GM10847 (cell line): ENCODE data around the gene MKI67.

ENCODE experiments used
- POLR2A ChIP-seq: IDR thresholded peaks from 2 replicates; pipeline ENCODE4 v1.6.1; 2011; ENCODE audit not compliant: insufficient read length; ENCODE audit errors: extremely low read depth

Gene MKI67, protein sequence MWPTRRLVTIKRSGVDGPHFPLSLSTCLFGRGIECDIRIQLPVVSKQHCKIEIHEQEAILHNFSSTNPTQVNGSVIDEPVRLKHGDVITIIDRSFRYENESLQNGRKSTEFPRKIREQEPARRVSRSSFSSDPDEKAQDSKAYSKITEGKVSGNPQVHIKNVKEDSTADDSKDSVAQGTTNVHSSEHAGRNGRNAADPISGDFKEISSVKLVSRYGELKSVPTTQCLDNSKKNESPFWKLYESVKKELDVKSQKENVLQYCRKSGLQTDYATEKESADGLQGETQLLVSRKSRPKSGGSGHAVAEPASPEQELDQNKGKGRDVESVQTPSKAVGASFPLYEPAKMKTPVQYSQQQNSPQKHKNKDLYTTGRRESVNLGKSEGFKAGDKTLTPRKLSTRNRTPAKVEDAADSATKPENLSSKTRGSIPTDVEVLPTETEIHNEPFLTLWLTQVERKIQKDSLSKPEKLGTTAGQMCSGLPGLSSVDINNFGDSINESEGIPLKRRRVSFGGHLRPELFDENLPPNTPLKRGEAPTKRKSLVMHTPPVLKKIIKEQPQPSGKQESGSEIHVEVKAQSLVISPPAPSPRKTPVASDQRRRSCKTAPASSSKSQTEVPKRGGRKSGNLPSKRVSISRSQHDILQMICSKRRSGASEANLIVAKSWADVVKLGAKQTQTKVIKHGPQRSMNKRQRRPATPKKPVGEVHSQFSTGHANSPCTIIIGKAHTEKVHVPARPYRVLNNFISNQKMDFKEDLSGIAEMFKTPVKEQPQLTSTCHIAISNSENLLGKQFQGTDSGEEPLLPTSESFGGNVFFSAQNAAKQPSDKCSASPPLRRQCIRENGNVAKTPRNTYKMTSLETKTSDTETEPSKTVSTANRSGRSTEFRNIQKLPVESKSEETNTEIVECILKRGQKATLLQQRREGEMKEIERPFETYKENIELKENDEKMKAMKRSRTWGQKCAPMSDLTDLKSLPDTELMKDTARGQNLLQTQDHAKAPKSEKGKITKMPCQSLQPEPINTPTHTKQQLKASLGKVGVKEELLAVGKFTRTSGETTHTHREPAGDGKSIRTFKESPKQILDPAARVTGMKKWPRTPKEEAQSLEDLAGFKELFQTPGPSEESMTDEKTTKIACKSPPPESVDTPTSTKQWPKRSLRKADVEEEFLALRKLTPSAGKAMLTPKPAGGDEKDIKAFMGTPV (N-terminal part only)

DNA sequence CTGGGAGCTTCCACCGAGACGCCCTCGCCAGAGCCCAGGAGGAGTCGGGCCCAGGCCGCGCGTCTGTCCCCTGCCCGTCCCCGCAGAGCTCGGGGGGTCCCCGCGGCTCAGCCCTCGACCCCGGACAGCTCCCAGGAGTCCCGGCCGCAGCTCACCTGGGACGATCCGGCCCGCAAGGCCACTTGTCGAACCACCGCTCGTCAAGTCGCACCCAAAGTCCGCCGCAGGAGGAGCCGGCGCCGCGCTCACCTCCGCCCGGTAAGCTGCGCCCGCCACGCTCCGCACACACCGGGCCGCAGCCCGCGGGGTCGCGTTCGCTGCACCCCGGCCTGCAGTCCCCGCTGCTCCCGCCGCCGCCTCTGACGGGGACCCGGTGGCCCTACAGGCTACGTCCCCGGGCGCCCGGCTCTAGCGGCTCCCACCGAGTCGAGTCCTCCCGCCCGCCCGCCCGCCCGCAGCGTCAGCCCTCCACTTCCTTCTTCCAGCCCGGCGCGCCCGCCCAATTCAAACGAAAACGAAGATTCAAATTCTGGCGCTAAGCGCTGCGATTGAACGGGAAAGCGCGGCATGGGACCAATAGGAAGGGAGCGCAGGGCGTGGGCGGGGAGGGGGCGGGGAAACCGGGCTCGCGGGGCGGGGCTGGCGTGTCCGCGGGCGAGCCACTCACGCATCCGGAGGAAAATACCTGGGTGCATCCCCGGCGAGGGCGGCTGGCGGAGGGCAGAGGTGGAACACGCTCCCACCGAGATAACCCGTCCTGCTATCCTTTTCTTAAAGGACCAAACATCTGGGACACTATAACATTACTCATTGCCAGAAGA is at the start of gene MKI67:
TSS of gene MKI67 (minus strand) at position 480 of the 821 bp plus-strand sequence. CDS start 756 bp downstream, outside the sequence.
- peak; percentile 56 for TF ChIP-seq POLR2A

DNA sequence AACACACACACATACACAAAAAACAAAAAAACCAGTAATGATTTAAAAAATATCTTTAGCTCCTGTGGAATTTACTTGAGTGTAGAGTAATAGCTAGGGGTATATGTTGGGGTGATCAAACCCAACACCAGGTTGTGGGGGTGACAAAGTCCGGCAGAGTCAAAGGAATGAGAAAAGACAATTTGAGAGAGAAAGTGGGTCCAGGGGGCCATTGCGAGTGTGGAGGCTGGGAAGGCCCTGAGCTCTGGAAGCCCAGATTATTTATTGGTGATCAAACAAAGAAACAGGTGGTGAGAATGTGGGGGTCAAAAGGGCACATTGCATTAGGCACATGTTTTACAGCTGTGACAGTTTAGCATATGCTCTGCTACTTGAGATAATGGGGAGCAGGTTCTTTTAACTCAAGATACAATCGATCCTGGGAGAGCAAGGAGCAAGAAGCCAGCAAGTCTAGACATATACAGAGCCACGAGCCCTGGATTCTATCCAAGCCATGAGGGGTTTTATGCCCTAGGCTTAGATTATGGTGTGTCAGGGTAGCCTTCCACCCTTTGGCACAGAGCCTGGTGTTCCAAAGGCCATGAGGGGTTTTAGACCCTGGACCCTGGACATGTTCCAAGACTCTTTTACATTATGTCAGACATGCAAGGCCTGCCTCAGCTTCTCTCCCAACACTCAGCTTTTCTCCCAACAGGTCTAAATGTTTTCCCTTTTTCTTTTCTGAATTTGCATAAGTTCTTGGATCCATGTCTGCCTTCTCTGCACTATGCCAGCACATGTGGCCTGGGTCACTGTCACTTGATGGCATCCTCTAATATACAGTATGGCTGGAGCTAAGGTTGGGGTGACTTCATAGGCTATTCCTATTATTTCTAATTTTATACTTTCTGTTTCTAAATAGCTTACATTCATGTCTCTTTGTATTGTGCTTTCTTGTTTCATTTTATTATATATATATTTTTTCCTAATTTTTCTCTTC is 48.6 kb upstream of the MKI67 start:
- TF ChIP-seq POLR2A = no peak

DNA sequence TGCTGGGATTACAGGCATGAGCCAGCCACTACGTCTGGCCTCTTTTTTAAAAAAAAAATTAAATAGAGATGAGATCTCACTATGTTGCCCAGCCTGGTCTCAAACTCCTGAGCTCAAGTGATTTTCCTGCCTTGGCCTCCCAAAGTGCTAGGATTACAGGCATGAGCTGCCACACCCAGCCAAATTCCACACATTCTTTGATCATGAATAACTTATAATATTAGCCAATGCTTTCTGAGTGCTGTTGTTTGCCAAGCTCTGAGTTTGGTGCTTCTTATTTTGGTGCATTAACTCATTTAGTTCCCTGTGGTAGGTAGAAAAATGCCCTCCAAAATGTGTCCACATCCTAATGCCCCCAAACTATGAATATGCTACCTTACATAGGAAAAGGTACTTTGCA is 47.2 kb upstream of the MKI67 start:
- TF ChIP-seq POLR2A = no peak

DNA sequence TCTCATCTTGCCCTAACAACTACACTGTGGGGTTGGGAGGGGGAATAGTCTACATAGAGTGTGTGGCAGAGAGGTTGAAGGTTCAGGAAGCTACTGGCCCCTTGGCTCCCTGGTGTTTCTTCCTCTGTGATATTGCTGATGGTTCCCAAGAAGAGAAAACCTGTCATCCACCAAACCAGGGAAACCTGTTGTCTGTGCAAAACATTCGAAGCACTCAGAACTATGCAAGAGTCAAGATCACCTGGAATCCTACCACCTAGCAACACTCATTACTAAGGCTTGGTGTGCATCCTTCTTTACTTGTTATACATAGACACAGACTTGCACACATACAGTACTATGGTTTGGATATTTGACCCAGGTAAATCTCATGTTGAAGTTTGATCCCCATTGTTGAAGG is 46.5 kb upstream of the MKI67 start:
- no peak for TF ChIP-seq POLR2A

DNA sequence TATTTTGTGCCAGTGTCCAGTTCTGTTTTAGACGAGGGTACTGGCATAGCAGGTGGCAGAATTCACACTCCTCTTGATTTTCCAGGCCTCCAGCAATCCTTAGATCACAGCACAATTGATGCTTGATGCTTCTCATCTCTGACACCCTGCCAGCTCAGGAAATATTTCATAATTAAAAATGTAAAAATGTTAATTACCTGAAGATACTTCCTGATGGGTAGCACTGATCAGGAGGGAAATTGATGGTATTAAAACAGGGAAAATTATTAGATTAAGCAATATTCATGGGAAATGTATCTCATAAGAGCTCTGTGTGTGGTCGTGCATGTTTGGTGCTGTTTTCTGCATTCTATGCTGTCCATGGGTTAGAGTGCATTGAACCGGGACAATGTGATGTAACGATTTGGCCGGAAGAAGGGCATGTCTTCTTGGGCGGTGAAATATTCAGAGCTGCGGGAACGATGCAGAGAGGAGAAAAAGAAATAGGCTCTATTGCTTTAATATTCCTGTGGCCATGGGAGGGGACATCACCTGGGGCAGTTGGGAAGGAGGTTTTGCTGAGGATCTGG is 43.7 kb upstream of the MKI67 start:
- TF ChIP-seq POLR2A = no peak

DNA sequence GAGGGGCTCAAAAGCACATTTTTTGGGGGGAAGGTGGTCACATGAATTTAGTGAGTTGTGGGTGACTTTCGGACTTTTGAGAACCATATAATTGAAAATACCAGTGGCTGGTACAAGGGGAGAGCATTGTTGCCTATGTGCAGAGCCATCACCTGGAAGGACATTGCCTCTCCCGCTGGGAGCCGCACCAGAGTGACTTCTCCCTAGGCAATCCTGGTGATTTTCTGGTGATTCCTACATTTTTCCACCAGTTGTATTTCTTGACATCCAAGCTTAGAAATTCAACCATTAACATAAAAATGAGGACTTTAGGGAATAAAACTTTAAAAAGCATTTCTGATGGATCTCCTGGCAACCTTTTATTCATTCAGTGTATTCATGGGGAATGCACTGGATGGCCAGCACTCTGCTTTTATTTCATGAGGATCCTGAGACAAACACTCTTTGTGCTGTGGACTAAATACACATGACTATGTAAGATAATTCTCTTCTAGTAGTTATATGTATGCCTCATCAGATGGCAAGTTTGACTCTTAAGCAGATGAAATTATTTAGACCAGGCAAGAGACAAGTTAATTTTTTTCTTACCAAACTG is 41.8 kb upstream of the MKI67 start:
- no peak for TF ChIP-seq POLR2A

DNA sequence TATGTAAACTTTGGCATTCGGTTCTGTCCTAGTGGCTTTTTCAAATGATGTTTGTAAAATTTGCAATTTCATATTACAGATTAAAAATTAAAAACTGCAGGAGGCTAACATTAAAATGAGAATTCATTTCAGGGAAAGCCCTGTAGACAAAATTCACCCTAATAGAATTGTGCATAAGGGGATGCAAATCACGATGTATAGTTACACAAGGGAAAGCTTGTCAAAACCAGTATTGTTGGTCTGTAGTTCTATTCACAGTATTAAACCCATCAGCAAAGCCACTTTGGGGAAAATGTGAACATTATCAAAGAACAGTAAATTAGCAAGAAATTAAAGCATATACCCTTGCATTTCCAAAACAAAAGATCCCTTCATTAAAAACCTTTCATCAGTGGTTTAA is 39.9 kb upstream of the MKI67 start:
- TF ChIP-seq POLR2A = no peak

DNA sequence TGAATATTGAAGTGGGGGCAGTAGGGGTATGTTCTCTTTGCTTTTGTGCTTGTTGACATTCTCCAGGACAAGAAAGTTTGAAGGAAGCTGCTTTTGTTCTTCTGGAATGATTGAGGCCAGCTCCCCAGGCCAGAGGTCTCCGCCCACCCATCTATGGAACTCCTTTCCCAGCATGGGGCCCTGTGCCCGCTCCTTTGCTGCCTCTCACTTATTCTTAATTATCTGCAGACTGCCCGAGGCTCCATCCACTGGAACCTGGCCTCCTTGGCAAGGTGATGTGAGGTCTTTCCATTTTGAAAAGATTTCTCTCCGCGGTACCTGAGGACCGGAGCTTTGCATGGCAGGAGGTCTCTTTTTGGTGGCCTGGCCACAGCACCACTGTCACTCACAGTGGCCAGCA is 39.3 kb upstream of the MKI67 start:
- no peak for TF ChIP-seq POLR2A

DNA sequence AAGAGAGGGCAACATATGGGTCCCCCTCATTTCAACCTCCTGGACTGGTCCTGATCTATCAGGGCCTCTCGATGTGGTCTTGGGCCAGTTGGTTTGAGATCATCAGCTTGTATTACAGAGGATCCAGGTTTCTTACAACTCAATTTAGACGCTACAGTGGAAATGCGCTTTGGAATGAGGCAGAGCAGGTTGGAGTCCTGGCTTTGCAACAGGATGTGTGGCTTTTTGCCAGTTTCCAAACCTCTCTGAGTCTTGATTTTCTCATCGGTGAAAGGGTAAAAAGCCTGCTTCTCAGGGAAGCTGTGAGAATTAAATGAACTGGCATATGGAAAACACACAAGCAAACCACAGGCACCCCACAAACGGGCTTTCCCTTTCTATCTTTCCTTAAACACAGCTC is 37.5 kb upstream of the MKI67 start:
- no peak for TF ChIP-seq POLR2A

DNA sequence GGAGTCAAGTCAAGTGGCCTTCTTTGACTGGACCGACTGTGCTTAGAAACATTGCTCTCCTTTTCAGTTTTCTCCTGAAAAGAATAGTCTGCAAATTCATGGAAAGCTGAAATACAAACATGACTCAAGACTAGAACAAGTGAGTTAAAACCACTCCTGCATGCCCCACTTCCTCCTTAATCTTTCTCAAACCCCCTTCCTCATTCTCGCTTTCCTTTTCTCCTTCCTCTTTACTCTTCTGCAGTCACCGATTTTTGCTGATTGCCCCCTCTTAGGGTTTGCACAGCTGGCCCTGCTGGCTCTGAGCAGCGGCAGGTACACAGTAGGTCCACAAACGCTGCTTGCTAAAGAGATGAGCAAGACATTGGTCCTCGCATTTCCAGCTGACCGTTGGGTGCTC is 34.8 kb upstream of the MKI67 start:
- TF ChIP-seq POLR2A = no peak

DNA sequence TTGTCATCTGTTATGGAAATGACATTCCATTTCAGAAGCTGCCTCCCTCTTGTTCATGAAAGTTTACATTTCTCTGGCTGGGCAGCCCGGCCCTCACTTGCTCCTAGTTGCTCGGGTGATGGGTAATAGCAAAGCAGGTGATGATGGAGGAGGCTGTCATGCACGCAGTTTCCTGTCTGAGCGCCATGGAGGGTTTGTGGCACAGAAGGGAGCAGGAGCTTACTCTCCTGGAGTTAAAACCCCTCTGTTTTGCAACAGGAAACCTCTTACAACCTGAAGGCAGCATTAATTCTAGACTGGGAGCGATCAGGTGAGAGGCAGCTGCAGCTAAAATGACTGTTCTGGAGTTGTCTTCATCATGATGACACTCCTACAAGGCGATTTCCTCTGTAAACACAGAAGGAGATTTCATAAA is 34.1 kb upstream of the MKI67 start:
- TF ChIP-seq POLR2A = no peak

DNA sequence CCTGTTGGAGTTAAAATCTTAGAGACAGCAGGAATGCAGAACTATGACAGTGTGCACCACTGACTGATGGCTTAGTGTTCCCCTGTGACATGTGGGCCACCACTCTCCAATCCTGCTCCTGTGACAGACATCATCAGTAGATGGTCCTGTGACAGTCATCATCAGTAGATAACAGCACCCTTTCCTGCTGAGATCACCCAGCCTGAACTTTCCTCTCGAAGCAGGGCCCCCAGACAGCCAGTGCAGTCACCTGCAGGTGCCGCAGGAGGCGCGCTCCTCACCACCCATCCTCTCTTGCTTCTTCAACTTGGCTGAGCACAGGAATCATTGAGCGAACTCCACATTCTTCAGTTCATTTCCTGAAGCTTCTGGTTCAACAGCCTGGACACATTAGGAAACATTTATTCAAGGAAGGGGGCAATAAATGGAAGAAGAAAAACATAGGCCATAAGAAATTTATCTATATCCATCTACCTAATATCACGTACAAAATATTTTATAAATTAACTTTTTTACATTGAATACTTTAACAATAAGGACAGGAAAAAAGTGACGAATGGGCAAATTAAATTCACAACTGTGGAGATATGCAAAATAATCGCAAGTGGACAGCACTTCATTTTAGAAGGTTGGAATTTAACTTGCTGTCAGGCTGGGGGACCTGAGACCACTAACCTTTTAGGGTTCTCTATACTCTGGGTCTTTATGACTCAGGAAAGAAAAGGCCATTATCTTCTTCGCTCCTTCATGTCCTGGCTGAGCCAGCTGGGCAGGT is 32.0 kb upstream of the MKI67 start:
- TF ChIP-seq POLR2A = no peak
